K562 (cell line): ENCODE measurements around the gene SLC31A1. TPM values are rescaled to one million over a fixed set of nuclear protein-coding genes. Genes with fewer than 3 reads are reported as not detected.

ENCODE experiments used
- ATAC-seq: fragments of 200-7000 bp; cut with Tn5 transposase; 3 replicates; pipeline ENCODE4 v1.9.1; 2020; ENCODE audit warnings: moderate library complexity
- BruUV-seq: library from RNA; stranded (reverse); fragments of 400-500 nt; replicated peaks from 2 replicates; lab custom pipeline; 2021; lab: Mats Ljungman, UMichigan
- CTCF ChIA-PET: fragments of 300-600 bp; formaldehyde crosslinking; extraction: SDS; loops from one replicate; lab custom pipeline; 2021; ENCODE audit warnings: low intra/inter-chr PET ratio; lab: Yijun Ruan, JAX
- POLR2A ChIA-PET: fragments of 300-600, 350-650 bp; sonication (Branson Sonifier 250); formaldehyde crosslinking; extraction: SDS; loops from one replicate; lab custom pipeline; 2021; ENCODE audit warnings: antibody characterized with exemption, inconsistent platforms; lab: Yijun Ruan, JAX
- DNase-seq, 4 experiments: peaks; one replicate each; pipeline versions ENCODE4 v3.0.0 to v3.0.0-alpha.2; 2011 to 2018; ENCODE audit warnings: low spot score in 3 of 4, mixed read lengths in 3 of 4; ENCODE audit errors: extremely low read depth in 1 of 4
- FAIRE-seq: peaks from 2 replicates; lab custom pipeline; 2011; peaks lifted over from hg19 to GRCh38; lab: Jason Lieb, UNC
- H2AFZ ChIP-seq: 2 replicates; pipeline ENCODE4 v1.6.0; 2011; ENCODE audit warnings: low read depth, low read length, control low read depth, inconsistent platforms
- H3K27ac ChIP-seq: fragments of 200-600 bp; 3 replicates; pipeline ENCODE4 v1.8.0; 2011; ENCODE audit warnings: low read depth, mild to moderate bottlenecking, control low read depth, inconsistent platforms, low read length, moderate library complexity, mixed read lengths; ENCODE audit errors: extremely low read depth
- H3K27me3 ChIP-seq, 2 experiments: fragments of 300-600 bp in 1 of 2; 2 replicates in 1 of 2; 3 replicates in 1 of 2; pipeline versions ENCODE4 v1.6.0 to v1.8.0; 2011; ENCODE audit warnings: inconsistent platforms in 2 of 2, low read length in 2 of 2, mild to moderate bottlenecking in 1 of 2, mixed read lengths in 1 of 2, moderate library complexity in 1 of 2; ENCODE audit not compliant: control insufficient read depth in 2 of 2, insufficient read depth in 2 of 2
- H3K36me3 ChIP-seq: fragments of 300-600 bp; 3 replicates; pipeline ENCODE4 v1.8.0; 2011; ENCODE audit warnings: mild to moderate bottlenecking, low read length, inconsistent platforms; ENCODE audit not compliant: control insufficient read depth, insufficient read depth
- H3K4me1 ChIP-seq, 2 experiments: fragments of 200-600 bp in 1 of 2; replicated peaks in 1 of 2; 2 replicates in 1 of 2; 3 replicates in 1 of 2; pipeline versions ENCODE4 v1.5.1 to v1.8.0; 2011; ENCODE audit warnings: inconsistent platforms in 2 of 2, low read length in 2 of 2, mild to moderate bottlenecking in 1 of 2, mixed read lengths in 1 of 2, moderate library complexity in 1 of 2; ENCODE audit not compliant: control insufficient read depth in 2 of 2, insufficient read depth in 2 of 2
- H3K4me2 ChIP-seq: 2 replicates; pipeline ENCODE4 v1.6.1; 2011; ENCODE audit warnings: low read length, control low read depth, inconsistent platforms, mixed read lengths; ENCODE audit not compliant: insufficient read depth
- H3K4me3 ChIP-seq: fragments of 200-600 bp; sonication (generic), shearing (Covaris generic); 2 replicates; pipeline ENCODE4 v1.5.1; 2016; ENCODE audit warnings: control low read depth, inconsistent platforms
- H3K79me2 ChIP-seq: fragments of 200-600 bp; 3 replicates; pipeline ENCODE4 v1.8.0; 2011; ENCODE audit warnings: low read length, inconsistent platforms; ENCODE audit not compliant: control insufficient read depth, insufficient read depth
- H3K9ac ChIP-seq, 2 experiments: 2 replicates each; pipeline versions ENCODE4 v1.6.0 to v1.6.1; 2011; ENCODE audit warnings: low read depth in 2 of 2, low read length in 2 of 2, control low read depth in 1 of 2, inconsistent platforms in 1 of 2, mild to moderate bottlenecking in 1 of 2, mixed read lengths in 1 of 2; ENCODE audit not compliant: insufficient read depth in 1 of 2
- H3K9me1 ChIP-seq: one replicate; pipeline ENCODE4 v1.6.0; 2011; ENCODE audit warnings: inconsistent platforms, mild to moderate bottlenecking, low read length, moderate library complexity; ENCODE audit not compliant: control insufficient read depth, insufficient read depth
- H3K9me3 ChIP-seq: replicated peaks from 2 replicates; pipeline ENCODE4 v1.5.1; 2011; ENCODE audit warnings: low read depth, low read length, inconsistent platforms; ENCODE audit not compliant: control insufficient read depth, insufficient read depth
- H4K20me1 ChIP-seq: replicated peaks from 2 replicates; pipeline ENCODE4 v1.6.1; 2011; ENCODE audit warnings: low read length, inconsistent platforms, mixed read lengths; ENCODE audit not compliant: control insufficient read depth, insufficient read depth
- CTBP1 ChIP-seq: fragments of 450-650 bp; IDR thresholded peaks from 2 replicates; pipeline ENCODE4 v1.6.1; 2016; ENCODE audit warnings: borderline replicate concordance
- KDM4B ChIP-seq, 2 experiments: fragments of 450-650 bp in 1 of 2; sonication (generic) in 1 of 2; IDR thresholded peaks; 2 replicates each; pipeline ENCODE4 v1.6.1; 2016 to 2017; ENCODE audit warnings: borderline replicate concordance in 2 of 2, antibody characterized with exemption in 1 of 2, low read depth in 1 of 2, mild to moderate bottlenecking in 1 of 2
- KLF1 ChIP-seq: fragments of 450-650 bp; IDR thresholded peaks from 2 replicates; pipeline ENCODE4 v1.6.1; 2016; ENCODE audit warnings: missing genetic modification characterization, missing compliant biosample characterization
- MCM5 ChIP-seq: fragments of 450-650 bp; IDR thresholded peaks from 2 replicates; pipeline ENCODE4 v1.6.1; 2016; ENCODE audit warnings: low read depth
- PBX2 ChIP-seq, 2 experiments: IDR thresholded peaks in 1 of 2; conservative IDR thresholded peaks in 1 of 2; 2 replicates each; pipeline ENCODE4 v1.6.1; 2016; ENCODE audit warnings: low read depth in 2 of 2, mild to moderate bottlenecking in 1 of 2, missing compliant biosample characterization in 1 of 2, missing genetic modification characterization in 1 of 2, moderate library complexity in 1 of 2
- SMC3 ChIP-seq: conservative IDR thresholded peaks from 2 replicates; pipeline ENCODE4 v1.6.1; 2011; ENCODE audit warnings: low read depth, low read length, improper control_type of control experiment; ENCODE audit not compliant: insufficient read depth
- TSHZ1 ChIP-seq: fragments of 250-450 bp; sonication (Bioruptor Pico); IDR thresholded peaks from 2 replicates; pipeline ENCODE4 v1.4.0; 2020; ENCODE audit warnings: mild to moderate bottlenecking, moderate library complexity
- ZBTB49 ChIP-seq: sonication (generic); formaldehyde crosslinking; IDR thresholded peaks from 2 replicates; pipeline ENCODE4 v1.8.0; 2022; ENCODE audit warnings: missing genetic modification reagents, mild to moderate bottlenecking, borderline replicate concordance
- ZC3H4 ChIP-seq: sonication (generic); formaldehyde crosslinking; IDR thresholded peaks from 2 replicates; pipeline ENCODE4 v1.9.0; 2021; ENCODE audit warnings: missing genetic modification reagents, borderline replicate concordance
- ZEB2 ChIP-seq: fragments of 450-650 bp; IDR thresholded peaks from 2 replicates; pipeline ENCODE4 v1.6.1; 2016
- ZNF253 ChIP-seq: fragments of 250-450 bp; sonication (Bioruptor Pico); conservative IDR thresholded peaks from 2 replicates; pipeline ENCODE4 v1.6.1; 2021; ENCODE audit warnings: mild to moderate bottlenecking
- ZNF282 ChIP-seq: sonication (generic); formaldehyde crosslinking; IDR thresholded peaks from 2 replicates; pipeline ENCODE4 v1.8.1; 2023; ENCODE audit warnings: missing genetic modification reagents
- ZNF668 ChIP-seq: fragments of 250-450 bp; sonication (Bioruptor Pico); IDR thresholded peaks from 2 replicates; pipeline ENCODE4 v1.8.0; 2022; ENCODE audit warnings: mild to moderate bottlenecking, inconsistent platforms
- WGBS: fragments of 100-300 bp; shearing (Covaris generic); methylation state at CpG from one replicate; pipeline ENCODE4 v1.1.6; 2016; ENCODE audit warnings: low coverage, mixed read lengths; ENCODE audit not compliant: insufficient coverage; ENCODE audit errors: missing lambda C conversion rate; 5-methylcytosine and 5-hydroxymethylcytosine counted together
- in situ Hi-C: fragments of 300-500 bp; cut with MboI; formaldehyde crosslinking; loops from 4 replicates; pipeline ENCODE4 v1.15.0; 2018; ENCODE audit warnings: inconsistent platforms, mixed read lengths
- intact Hi-C: fragments of 100-400 bp; cut with micrococcal nuclease; formaldehyde crosslinking; loops from 2 replicates; pipeline ENCODE4 v1.14.2; 2022
- polyA plus RNA-seq, 8 experiments: library from polyadenylated mRNA; depleted of rRNA in 4 of 8; stranded (reverse) in 5 of 8; unstranded in 3 of 8; fragments of >200 nt; fragmentation: Nextera tagmentation in 2 of 8; fragmentation: Illumina TruSeq in 1 of 8; extraction: Ambion mirVana in 2 of 8; extraction: Trizol in 1 of 8; gene quantifications; 2 replicates each; pipeline versions ENCODE4 v1.2.1 to v1.2.3, GENCODE V29; 2011 to 2014; ENCODE audit warnings: inconsistent platforms in 1 of 8, missing spikeins in 1 of 8
- total RNA-seq, 7 experiments: library from RNA; depleted of rRNA in 6 of 7; stranded (reverse); fragments of >200 nt in 6 of 7; fragmentation: Illumina TruSeq in 2 of 7; extraction: Trizol in 2 of 7; gene quantifications; 2 replicates each; pipeline versions ENCODE4 v1.2.1 to v1.2.3, GENCODE V29; 2011 to 2021; ENCODE audit warnings: low replicate concordance in 1 of 7

SLC31A1 gene
- total and polyA plus RNA-seq, 9 of the 15 experiments (the other 6 are each of a cell fraction or from before 2014, with no cell fraction given), result 15.4 to 40.7 (median 25.9) TPM

- Histone ChIP-seq H4K20me1 (no peaks in the 10 kb centered on the region), H3K27me3 (peaks cover 6 to 18% of the 10 kb centered on the region in 2 experiments; a peak in 4 of 5 replicates), H3K36me3 (no peaks in the 10 kb centered on the region), H3K27ac (no peak overlapping the region), H3K9ac (no peak overlapping the region), H3K4me3 (no peak overlapping the region), H3K4me2 (no peak overlapping the region), H3K9me3 (no peaks in the 10 kb centered on the region), H3K9me1 (no peaks in the 10 kb centered on the region), H3K79me2 (no peaks in the 10 kb centered on the region), H3K4me1 (no peaks in the 10 kb centered on the region; a peak in 1 of 5 replicates), H2AFZ (no peak overlapping the region)
- intact Hi-C loops (loop anchor here (1.0 to 10.0 kb wide), 4 partner anchors 67 to 345 kb away; partner anchors contain the start of gene HDHD3), in situ Hi-C loops (loop anchor here (10.0 kb wide), 1 partner anchor 345 kb away; no protein-coding TSS in a partner anchor)
- FAIRE-seq, result no peak
- peak; percentile 83 for ATAC-seq
- ChIA-PET POLR2A (no interaction called here), CTCF (interaction anchor here (0.6 to 2.0 kb wide), 5 partner anchors 95 to 1677 kb away, joined by 3 to 14 read pairs (median 4); no protein-coding TSS in a partner anchor)
- DNase-seq, result peak; percentile 31 to 63 (median 34)
- WGBS, result 0% methylated on average over 2 of the region's 2 CpGs
- no TSS peak for BruUV-seq
- TF ChIP-seq PBX2 (CRISPR knock-in tag; IDR thresholded peaks at IDR 0.05; ENCODE audit: low read depth) (no peak), PBX2 (tag; conservative IDR thresholded peaks at IDR 0.05; ENCODE audit: low read depth) (no peak), ZNF282 (CRISPR knock-in tag) (no peak), ZC3H4 (no peak), MCM5 (no peak), KDM4B (IDR thresholded peaks at IDR 0.05; ENCODE audit: borderline replicate concordance in 2 of 2, low read depth in 1 of 2) (no peak), ZBTB49 (CRISPR knock-in tag) (no peak), ZEB2 (no peak), TSHZ1 (CRISPR knock-in tag) (no peak), ZNF253 (CRISPR knock-in tag) (no peak), CTBP1 (no peak), SMC3 (peak; percentile 66), KLF1 (tag) (no peak), ZNF668 (CRISPR knock-in tag) (no peak)
These were observed 88.0 kb downstream of the SLC31A1 start for GRCh38 chr9:113309204-113309813.
